ENCODE measurements around the gene SLC34A1. TPM values are rescaled to one million over a fixed set of nuclear protein-coding genes. Genes with fewer than 3 reads are reported as not detected.
A peak's percentile ranks its signal among the peaks of the same experiment; 100 is the strongest.

SLC34A1 gene
- total RNA-seq, 1 donor from 2014 or later = not detected

DNA sequence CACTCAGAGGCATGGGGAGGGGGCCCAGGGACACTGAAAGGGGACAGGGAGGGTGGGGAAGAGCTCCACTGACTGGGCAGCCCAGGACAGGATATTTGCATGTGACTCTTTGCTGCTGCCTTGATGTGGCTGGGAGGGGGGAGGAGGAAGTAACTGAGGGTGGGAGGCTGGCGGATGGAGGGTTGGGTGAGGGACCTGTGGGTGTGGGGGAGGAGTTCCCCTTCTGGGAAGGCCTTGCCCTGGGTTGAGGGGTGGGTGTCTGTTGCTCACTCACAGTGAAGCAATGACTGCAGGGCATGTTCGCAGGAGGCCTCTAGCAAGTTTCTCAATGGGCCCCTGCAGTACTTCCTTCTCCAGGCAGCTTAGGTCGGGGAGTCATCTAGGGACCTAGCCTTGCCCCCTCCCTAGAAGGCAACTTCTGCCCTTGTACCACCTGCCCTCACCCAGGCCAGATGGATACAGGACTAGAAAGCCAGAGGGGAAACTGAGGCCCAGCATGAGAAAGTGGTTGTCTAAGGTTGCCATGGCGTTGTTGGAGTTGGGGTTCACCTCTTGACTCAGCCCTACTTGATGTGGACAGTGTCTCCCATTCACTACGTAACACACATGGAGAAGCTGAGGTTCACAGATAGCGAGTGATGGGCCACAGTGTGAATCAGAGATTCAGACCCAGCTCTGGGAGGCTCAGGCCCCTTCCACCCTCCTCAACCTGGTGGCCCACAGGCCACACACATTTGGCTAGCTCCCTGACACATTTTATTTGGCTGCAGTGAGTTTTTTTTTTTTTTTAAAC lies 45.2 kb downstream of the SLC34A1 start:
- Histone ChIP-seq H3K79me2 (ENCODE audit: insufficient read depth, low read length) (peaks cover 38% of the 10 kb centered on the region), H4K20me1 (ENCODE audit: insufficient read depth, low read length) (peaks cover 44% of the 10 kb centered on the region), H3K27ac (ENCODE audit: low read depth, low read length) (no peak overlapping the region), H2AFZ (ENCODE audit: low read depth, low read length) (no peak overlapping the region), H3K4me2 (ENCODE audit: low read length) (no peak overlapping the region), H3K36me3 (ENCODE audit: insufficient read depth, low read length) (peaks cover 3% of the 10 kb centered on the region), H3K9ac (ENCODE audit: low read length) (peak overlapping the region; percentile 18), H3K4me1 (ENCODE audit: insufficient read depth, low read length) (peaks cover 13% of the 10 kb centered on the region), H3K4me3 (ENCODE audit: insufficient read depth, low read depth, low read length) (no peak overlapping the region), H3K9me3 (ENCODE audit: insufficient read depth, low read depth, low read length) (no peaks in the 10 kb centered on the region), H3K27me3 (ENCODE audit: insufficient read depth, low read length) (no peaks in the 10 kb centered on the region)
- Mint-ChIP-seq H3K27ac (ENCODE audit: unreplicated experiment) (no peak overlapping the region), H3K27me3 (ENCODE audit: low read depth, unreplicated experiment) (no peaks in the 10 kb centered on the region), H3K4me1 (ENCODE audit: low read depth, unreplicated experiment) (peaks cover 9% of the 10 kb centered on the region), H3K9me3 (ENCODE audit: unreplicated experiment) (no peaks in the 10 kb centered on the region), H3K4me3 (ENCODE audit: unreplicated experiment) (no peak overlapping the region), H3K36me3 (ENCODE audit: low read depth, unreplicated experiment) (peaks cover 4% of the 10 kb centered on the region)
- DNase-seq (ENCODE audit: low read depth) (no peak), FAIRE-seq (no peak)
- TF ChIP-seq EZH2 (IDR thresholded peaks at IDR 0.05; ENCODE audit: insufficient read depth, low read length) = no peak
- TF ChIP-seq, protein P1, sequence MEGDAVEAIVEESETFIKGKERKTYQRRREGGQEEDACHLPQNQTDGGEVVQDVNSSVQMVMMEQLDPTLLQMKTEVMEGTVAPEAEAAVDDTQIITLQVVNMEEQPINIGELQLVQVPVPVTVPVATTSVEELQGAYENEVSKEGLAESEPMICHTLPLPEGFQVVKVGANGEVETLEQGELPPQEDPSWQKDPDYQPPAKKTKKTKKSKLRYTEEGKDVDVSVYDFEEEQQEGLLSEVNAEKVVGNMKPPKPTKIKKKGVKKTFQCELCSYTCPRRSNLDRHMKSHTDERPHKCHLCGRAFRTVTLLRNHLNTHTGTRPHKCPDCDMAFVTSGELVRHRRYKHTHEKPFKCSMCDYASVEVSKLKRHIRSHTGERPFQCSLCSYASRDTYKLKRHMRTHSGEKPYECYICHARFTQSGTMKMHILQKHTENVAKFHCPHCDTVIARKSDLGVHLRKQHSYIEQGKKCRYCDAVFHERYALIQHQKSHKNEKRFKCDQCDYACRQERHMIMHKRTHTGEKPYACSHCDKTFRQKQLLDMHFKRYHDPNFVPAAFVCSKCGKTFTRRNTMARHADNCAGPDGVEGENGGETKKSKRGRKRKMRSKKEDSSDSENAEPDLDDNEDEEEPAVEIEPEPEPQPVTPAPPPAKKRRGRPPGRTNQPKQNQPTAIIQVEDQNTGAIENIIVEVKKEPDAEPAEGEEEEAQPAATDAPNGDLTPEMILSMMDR (IDR thresholded peaks at IDR 0.05; ENCODE audit: insufficient read depth, low read depth, low read length) = no peak

DNA sequence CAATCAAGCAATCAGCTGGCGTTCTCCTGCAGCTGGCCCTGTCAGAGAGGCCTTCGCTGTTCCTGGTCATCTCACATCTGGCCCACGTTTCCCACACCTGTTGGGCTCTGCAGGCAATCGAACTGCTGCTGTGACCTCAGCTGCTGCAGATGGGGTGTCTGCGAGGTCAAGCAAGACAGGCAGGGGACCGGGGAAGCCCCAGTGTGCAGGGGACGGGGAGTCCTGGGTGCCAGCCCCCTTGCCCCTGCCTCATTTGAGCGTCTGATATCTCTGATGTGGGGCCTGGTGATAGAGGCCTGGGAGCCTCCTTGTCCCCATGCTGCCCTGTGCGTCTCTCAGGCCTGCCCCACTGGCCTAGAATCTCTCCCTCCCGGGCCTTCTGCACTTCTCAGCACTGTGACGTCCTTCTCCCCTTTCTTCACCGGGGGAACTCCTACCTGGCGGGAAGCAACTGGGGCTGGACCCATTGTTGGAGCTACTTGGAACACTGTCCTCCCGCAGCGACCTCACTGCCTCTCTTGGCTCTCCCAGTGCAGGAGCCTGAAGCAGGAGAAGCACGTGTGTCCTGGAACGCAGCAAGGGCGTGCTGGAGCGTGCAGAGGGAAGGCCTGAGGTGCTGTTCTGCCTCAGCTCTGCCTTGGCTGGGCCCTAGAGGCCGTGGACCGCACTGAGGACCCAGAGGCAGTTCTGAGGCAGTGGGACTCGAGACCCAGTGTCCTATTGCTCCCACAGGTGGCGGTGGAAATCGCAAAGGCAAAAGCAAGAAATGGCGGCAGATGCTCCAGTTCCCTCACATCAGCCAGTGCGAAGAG lies 46.1 kb downstream of the SLC34A1 start:
- Histone ChIP-seq H3K36me3 (ENCODE audit: insufficient read depth, low read length) (peaks cover 4% of the 10 kb centered on the region), H3K27me3 (ENCODE audit: insufficient read depth, low read length) (no peaks in the 10 kb centered on the region), H2AFZ (ENCODE audit: low read depth, low read length) (no peak overlapping the region), H4K20me1 (ENCODE audit: insufficient read depth, low read length) (peaks cover 44% of the 10 kb centered on the region), H3K9ac (ENCODE audit: low read length) (no peak overlapping the region), H3K79me2 (ENCODE audit: insufficient read depth, low read length) (peaks cover 38% of the 10 kb centered on the region), H3K27ac (ENCODE audit: low read depth, low read length) (no peak overlapping the region), H3K4me2 (ENCODE audit: low read length) (no peak overlapping the region), H3K4me3 (ENCODE audit: insufficient read depth, low read depth, low read length) (no peak overlapping the region), H3K4me1 (ENCODE audit: insufficient read depth, low read length) (peaks cover 13% of the 10 kb centered on the region), H3K9me3 (ENCODE audit: insufficient read depth, low read depth, low read length) (no peaks in the 10 kb centered on the region)
- no peak for FAIRE-seq
- H3K27ac Mint-ChIP-seq (ENCODE audit: unreplicated experiment) = no peak overlapping the region
- H3K27me3 Mint-ChIP-seq (ENCODE audit: low read depth, unreplicated experiment) = no peaks in the 10 kb centered on the region
- H3K4me3 Mint-ChIP-seq (ENCODE audit: unreplicated experiment) = no peak overlapping the region
- peaks cover 7% of the 10 kb centered on the region for H3K36me3 Mint-ChIP-seq (ENCODE audit: low read depth, unreplicated experiment)
- no peaks in the 10 kb centered on the region for H3K9me3 Mint-ChIP-seq (ENCODE audit: unreplicated experiment)
- peaks cover 9% of the 10 kb centered on the region for H3K4me1 Mint-ChIP-seq (ENCODE audit: low read depth, unreplicated experiment)
- no peak for DNase-seq (ENCODE audit: low read depth)
- TF ChIP-seq, protein P1 (IDR thresholded peaks at IDR 0.05; ENCODE audit: insufficient read depth, low read depth, low read length) = no peak
- no peak for TF ChIP-seq EZH2 (IDR thresholded peaks at IDR 0.05; ENCODE audit: insufficient read depth, low read length)

Data from astrocyte (in vitro differentiated cells and primary cell).